GM18951 (cell line): ENCODE data around the gene RALY.

ENCODE experiments used
- POLR2A ChIP-seq: IDR thresholded peaks from 4 replicates; pipeline ENCODE4 v1.6.1; 2011; ENCODE audit warnings: mild to moderate bottlenecking; ENCODE audit not compliant: insufficient read length, insufficient read depth; ENCODE audit errors: extremely low read depth
- in situ Hi-C: fragments of 300-500 bp; cut with MboI; formaldehyde crosslinking; loops from one replicate; pipeline ENCODE4 v1.12.0; 2022; ENCODE audit warnings: low sequenced_read_pairs, mixed read lengths, inconsistent platforms; ENCODE audit not compliant: unreplicated experiment

Gene RALY

DNA sequence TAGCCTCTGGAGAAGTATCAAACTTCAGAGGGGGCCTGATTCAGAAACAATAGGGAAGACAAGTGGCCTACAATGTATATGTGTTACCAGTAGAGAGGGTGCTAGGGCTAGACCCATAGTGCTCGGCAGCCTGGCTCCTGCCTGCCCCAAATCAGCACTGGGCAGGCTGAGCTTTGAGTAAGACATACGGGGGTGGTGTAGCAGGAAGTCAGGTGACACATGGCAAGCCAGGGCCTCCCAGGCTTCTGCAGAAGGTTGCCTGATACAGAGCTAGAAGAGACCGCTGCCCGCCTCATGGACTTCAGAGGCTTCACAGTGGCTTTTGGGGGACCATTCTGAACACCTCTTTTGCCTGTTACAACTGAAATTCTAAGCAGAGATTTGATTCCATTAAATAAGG is 43.4 kb downstream of the RALY start:
- TF ChIP-seq POLR2A = no peak
- in situ Hi-C loops = no loop called here

DNA sequence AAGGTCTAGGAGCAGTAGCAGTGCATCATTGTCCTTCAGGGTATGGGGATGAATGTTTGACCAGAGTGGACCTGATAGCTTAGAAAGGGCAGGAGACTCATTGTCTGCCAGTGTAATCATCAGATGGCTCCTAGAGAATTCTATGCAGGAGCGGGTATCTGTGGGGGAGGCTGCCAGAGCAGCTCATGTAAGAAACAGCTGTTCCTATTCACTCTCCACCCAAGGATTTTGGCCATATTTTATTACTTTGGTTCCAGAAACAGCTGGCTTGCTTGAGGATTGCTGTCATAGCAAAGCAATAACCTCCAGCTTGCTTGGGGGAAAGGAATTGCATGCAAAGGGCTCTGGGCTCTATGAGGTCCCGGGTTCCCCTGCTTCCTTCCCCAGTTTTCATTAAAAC is 44.1 kb downstream of the RALY start:
- TF ChIP-seq POLR2A = no peak
- in situ Hi-C loops = no loop called here

DNA sequence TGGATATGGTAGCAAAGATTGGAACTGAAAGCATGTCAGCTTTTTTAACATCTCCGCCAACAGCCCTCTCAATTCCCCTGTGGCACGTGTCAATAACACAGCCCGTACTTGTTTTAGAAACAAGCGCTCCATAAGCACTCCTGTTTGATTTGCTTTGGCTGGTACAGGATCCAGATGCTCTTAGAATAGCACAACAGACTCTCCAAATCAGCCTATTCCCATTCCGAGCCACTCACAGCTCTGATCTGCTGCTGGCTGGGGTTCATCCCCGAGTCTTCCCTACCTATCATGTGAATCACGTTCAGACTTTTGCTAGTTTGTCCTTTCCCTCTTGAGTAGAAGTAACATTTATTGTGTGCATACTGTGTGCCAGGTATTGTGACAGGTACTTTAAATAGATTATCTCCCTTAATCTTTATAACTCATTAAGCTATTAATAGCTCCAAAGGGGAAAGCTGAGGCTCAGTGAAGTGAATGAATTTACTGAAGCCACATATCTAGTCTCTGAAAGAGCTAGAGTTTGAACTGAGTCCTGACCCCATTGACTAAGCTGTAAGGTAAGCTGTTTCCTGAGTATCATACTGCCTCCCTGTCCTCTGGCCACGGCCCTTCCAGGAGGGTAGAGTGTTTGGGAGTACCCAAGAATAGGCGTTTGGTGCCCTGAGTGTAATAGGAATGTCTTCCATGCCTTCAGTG is 46.7 kb downstream of the RALY start:
- in situ Hi-C loops = no loop called here
- no peak for TF ChIP-seq POLR2A

DNA sequence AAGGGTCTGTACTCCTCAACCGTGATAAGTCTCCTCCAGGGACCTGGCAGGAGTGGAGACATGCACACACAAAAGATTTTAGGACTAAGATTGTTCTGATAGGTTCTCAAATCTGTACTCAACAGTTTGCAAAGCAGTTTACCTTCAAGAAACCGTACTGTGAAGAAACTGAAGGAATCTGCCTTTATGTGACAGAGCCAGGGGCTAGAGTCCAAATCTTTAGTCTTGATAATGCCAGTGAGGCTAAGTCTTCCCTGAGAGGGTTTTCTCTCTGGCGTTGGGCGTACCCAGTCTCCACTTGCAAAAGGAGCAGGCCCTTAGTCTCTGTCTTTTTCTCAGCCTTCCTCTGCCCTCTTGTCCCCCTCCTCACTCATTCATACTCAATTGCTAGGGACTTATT is 47.5 kb downstream of the RALY start:
- in situ Hi-C loops = no loop called here
- no peak for TF ChIP-seq POLR2A

DNA sequence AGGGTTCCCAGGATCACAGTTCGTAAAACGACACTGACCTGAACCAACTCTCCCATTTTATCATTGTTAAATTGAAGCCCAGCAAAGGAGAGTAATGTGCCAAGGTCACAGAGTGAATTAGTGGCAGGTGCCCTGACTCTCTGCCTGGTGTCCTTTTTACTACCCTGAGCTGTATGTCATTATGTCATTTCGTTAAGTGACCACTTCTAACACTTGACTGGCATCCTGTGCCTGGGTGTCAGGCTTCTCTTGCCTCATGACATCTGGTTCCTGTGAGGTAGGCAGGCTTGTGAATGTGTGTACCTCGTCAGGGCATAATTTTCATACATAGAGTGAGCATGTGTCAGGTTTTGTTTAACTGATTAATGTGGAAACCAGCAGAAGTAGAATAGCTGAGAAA is 48.6 kb downstream of the RALY start:
- no peak for TF ChIP-seq POLR2A
- in situ Hi-C loops = no loop called here

DNA sequence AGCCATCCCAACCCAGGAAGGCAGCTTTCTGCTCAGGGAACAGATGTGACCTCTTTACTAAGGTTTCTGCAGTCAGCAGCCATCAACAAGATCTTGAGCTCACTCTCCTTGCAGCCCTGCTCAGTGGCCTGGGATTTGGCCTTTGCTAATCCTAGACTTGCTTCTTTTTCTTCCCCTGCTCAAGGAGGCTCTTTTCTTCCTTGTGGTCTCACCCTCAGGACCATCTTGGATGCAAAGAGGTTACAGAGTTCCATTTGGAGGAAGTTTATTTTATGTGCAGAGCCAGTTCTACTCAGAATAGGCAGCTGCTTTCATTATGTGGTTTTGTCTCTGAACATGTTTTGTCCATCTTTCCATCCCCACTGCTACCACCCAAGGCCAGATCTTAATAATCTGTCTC is 49.3 kb downstream of the RALY start:
- in situ Hi-C loops = no loop called here
- no peak for TF ChIP-seq POLR2A

DNA sequence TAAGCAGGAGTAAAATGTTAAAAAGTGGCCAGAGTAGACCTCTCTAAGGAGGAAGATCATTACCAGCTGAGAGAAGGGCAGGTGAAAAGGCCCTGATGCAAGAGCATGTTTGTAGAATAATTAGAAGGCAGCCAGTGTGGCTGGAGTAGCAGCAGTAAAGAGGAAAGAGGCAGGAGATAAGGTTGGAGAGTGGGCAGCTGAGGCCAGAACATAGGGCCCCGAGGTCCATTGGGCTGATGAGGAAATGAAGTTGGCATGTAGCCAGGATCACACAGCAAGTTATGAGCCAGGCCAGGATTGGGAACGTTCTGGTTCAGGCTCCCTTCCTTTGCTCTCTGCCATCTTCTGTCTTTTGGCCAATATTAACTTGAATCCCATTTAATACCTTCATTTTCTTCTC is 51.6 kb downstream of the RALY start:
- in situ Hi-C loops = no loop called here
- TF ChIP-seq POLR2A = no peak

DNA sequence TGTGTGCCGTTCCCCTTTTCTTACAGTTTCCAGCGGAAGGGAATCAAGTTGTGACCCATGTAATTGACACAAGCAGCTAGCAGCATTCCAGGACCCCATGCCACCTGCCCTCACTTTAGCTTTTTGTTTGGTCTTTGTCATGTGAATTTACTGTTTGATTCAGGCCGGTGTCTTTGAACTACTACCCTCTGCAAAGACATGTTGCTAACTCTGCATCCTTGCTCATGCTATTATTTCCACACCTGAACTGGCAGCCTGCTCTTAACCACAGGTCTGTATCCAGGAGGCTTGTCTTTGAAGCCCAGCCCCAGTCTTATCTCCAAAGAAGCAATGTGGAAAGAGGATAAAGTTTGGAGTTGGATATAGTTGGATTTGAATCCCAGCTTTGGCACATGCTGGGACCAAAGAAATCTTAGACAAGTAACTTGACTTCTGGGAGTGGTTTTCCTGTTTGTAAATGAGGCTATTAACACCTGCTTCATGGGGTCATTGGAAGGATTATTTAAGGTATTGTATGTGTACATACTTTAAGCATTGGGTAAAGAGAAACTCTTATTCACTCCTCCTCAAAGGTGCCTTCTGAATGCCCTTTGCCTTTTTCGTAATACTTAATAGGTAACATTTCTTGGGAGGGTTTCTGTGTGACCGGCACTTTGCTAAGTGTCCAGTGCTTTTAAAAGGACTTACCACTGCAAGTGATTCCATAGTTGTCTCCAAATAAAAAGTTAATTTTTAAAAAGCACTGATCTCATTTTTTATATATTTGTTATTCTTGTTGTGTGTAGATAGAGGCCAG is 52.4 kb downstream of the RALY start:
- TF ChIP-seq POLR2A = no peak
- in situ Hi-C loops = no loop called here

DNA sequence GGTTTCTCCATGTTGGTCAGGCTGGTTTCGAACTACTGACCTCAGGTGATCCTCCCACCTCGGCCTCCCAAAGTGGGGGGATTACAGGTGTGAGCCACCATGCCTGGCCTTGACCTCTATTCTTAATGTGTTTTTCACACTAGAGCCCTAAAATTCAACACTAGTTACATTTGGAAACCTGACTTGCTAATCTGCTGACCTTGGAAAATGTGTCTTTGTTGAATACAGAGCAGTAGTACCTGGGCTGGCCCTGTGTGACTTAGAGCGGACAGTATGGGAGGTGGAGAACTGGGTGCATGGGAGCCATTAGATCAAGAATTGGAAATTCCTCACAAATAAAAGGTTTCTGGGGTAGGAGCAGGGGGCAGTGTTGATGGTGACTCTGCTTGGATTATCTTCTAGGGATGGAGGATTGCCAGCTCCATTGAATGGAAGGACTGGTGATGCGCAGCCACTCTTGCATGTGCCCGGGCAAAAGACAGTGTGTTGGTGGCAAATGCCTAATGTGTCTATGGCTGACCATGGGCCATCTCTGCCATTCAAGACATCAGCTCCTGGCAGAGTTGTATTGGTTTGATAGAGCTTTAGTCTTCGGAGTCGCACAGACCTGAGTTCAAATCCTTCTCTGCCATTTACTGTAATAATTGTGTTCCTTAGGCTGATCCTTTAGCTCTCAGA is 53.4 kb downstream of the RALY start:
- no peak for TF ChIP-seq POLR2A
- in situ Hi-C loops = no loop called here

DNA sequence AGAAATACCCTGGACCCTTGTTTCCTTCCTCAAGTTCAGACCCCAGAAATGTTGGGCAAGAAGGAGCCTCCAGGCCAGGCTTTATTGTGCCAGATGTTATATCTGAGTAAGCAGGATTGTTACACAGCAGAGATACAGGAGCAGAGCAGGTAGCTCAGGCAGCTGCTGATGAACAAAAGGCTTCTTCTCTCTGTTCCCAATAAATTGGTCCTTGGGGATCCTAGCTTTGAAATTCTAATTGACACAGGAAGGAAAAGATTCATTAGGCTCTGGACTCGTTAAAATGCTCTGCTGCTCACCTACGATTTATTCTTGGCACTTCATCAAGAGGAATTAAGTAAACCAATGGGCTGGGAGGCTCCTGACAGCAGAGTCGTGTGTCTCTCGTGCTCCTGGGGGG is 54.2 kb downstream of the RALY start:
- TF ChIP-seq POLR2A = no peak
- in situ Hi-C loops = no loop called here

DNA sequence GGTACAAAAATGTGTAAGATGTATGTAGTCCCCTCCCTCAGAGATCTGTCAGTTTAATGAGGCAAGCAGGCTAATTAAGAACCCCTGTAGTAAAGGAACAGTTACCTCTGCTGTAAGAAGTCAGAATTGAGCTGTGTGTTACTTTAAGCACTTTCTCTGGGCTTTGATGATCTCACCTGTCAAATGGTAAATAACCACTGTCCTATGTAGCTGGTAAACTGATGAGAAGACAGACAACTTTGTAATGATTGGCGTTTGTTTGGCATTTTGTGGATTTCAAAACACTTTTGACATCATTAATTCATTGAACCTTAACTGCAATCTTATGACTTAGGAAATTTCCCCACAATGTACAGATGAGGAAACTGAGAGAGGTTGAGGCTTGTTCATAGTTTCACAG is 55.7 kb downstream of the RALY start:
- in situ Hi-C loops = no loop called here
- TF ChIP-seq POLR2A = no peak

DNA sequence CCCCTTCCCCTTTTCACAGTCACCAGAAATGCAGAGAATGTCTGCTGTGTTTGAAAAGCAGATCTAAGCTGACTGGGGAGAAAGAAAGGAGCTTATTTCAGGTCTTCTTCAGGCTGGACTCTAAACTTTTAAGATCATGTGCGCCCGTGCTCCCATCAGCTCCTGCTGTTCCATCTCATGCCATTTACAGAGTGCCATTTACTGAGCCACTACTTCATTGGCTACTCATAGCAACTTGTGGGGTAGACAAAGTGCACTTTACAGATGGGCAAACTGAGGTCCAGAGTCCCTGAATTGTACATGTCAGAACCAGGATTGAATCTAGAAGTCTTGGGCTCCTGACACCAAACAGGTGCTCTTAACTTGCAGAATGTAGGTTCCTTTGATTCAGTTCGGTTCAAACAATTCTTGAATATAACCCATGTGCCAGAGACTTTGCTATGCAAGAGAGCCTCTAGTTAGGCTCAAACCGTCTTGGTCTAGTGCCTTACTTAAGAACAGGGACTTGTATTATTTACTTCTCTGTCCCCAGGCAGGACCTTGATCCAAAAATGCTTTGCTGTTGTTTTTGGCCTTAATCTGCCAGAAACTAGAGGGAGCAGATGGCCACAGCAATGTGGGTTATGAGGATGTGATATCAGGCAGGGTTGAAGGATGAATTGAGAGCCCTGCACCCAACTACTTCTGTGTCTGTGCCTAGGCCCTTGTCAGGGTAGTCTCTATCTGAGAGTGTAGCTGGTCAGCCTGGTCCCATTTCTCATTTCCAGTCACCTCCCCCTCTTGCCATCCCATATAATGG is 56.4 kb downstream of the RALY start:
- in situ Hi-C loops = no loop called here
- no peak for TF ChIP-seq POLR2A

DNA sequence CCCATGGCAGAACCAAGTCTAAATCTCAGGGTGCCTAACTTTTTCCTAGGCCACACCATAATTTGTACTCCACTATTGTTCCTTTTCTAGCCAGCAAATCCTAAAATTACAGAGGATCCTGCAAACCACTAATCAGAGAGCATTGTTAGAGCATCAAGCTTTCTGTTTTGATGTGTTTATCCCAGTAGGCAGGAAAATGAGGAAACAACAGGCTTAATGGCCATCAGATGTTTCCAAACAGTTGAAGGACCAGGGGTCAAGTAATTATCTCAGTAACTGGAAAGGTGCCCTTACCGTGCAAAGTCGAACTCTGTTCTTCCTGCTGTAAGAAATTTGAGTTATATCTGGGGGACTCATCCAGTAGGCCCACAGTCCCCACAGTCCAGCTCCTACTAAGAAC is 58.7 kb downstream of the RALY start:
- in situ Hi-C loops = no loop called here
- TF ChIP-seq POLR2A = no peak

DNA sequence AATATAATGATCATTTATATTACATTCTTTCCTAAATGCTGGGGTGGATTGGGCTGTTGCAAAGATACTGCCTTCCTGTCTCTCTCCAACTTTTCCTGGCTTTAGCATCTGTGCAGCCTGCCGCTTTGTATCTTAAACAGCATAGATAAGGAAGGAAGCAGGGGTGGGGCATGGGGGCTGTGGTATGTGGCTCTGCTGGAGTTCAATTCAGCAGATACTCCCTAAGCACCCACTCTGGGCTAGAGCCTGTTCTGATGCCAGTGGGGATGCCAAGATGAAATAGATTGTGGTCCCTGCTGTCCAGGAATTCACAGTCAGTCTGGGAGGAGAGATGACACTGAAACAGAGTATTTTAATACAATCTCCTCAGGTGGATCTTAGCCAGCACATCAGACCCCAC is 61.6 kb downstream of the RALY start:
- TF ChIP-seq POLR2A = no peak
- in situ Hi-C loops = no loop called here

DNA sequence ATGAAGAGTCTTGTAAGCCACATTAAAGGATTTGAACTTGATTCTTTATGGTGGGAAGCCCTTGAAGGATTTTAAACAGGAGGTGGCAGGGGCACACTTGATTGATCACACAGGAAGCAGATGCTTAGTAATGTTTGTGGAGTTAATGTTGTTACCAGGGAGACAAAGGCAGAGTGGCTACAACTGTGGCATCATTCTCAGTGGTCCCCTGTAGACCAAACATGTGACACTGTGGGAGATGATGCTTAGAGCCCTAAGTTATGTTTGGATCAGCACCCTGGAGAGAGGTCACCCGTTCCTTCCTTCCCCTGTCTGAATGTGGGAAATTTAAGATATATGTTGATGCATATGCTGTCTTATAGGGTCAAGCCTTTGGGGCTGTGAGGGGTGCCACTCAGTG is 65.1 kb downstream of the RALY start:
- no peak for TF ChIP-seq POLR2A
- in situ Hi-C loops = no loop called here
